Uterus (tissue), 4 donors: ENCODE data around the gene LMX1B. TPM values are rescaled to one million over a fixed set of nuclear protein-coding genes. Genes with fewer than 3 reads are reported as not detected.
"Not testable (repeated sequence)": the region's sequence is repeated elsewhere in the genome, so short reads cannot be mapped to it uniquely, and the experiment has no call there.

ENCODE experiments used
- DNase-seq, 2 donors: peaks; one replicate each; pipeline ENCODE4 v3.0.0-alpha.2; 2019 to 2020
- H3K27ac ChIP-seq, 2 donors: fragments of 200-600 bp; sonication (generic); 1 replicate in 1 of 2; 2 replicates in 1 of 2; pipeline ENCODE4 v1.5.1; 2016 to 2018
- H3K27me3 ChIP-seq, 2 donors: fragments of 200-600 bp; sonication (generic); one replicate each; pipeline ENCODE4 v1.5.1; 2018 to 2019; ENCODE audit warnings: control low read depth in 1 of 2
- H3K36me3 ChIP-seq, 2 donors: fragments of 200-600 bp; sonication (generic); one replicate each; pipeline ENCODE4 v1.5.1; 2019; ENCODE audit warnings: control low read depth in 1 of 2
- H3K4me1 ChIP-seq, 2 donors: fragments of 200-600 bp; sonication (generic); one replicate each; pipeline ENCODE4 v1.5.1; 2018 to 2019; ENCODE audit warnings: control low read depth in 1 of 2
- H3K4me3 ChIP-seq, 2 donors: fragments of 200-600 bp; sonication (generic); 1 replicate in 1 of 2; 2 replicates in 1 of 2; pipeline ENCODE4 v1.5.1; 2018 to 2019; ENCODE audit warnings: mild to moderate bottlenecking in 1 of 2
- H3K9me3 ChIP-seq, 2 donors: fragments of 200-600 bp; sonication (generic); one replicate each; pipeline ENCODE4 v1.5.1; 2019; ENCODE audit warnings: control low read depth in 1 of 2
- CTCF ChIP-seq, 4 experiments: fragments of 200-600 bp in 2 of 4; fragments of 450-650 bp in 2 of 4; sonication (generic) in 2 of 4; IDR thresholded peaks; one replicate each; pipeline ENCODE4 v1.5.1; 2016 to 2019; ENCODE audit warnings: antibody characterized with exemption in 4 of 4, mild to moderate bottlenecking in 2 of 4, moderate library complexity in 1 of 4
- POLR2A ChIP-seq, 2 donors: fragments of 450-650 bp; IDR thresholded peaks; one replicate each; pipeline ENCODE4 v1.6.1; 2016; ENCODE audit warnings: antibody characterized with exemption in 2 of 2, mild to moderate bottlenecking in 1 of 2, moderate library complexity in 1 of 2
- intact Hi-C: fragments of 100-400 bp; cut with DNase I; formaldehyde crosslinking; loops from one replicate; pipeline ENCODE4 v1.15.1; 2023; ENCODE audit warnings: low total_unique reads
- total RNA-seq, 4 donors: library from RNA; depleted of rRNA in 3 of 4; stranded (reverse); fragments of >200 nt in 3 of 4; gene quantifications; one replicate each; pipeline versions ENCODE4 v1.1.0 to v1.2.4, GENCODE V29; 2014 to 2023
- donor health status: DM: yes; HTN: yes; CAD: no.

Gene LMX1B
- total RNA-seq, 4 donors from 2014 or later, result not detected

- DNase-seq, result peak; percentile 69 to 78
- intact Hi-C loops, result loop anchor here (5.0 kb wide), 1 partner anchor 77 kb away; no protein-coding TSS in a partner anchor
Measured at GRCh38 chr9:126704892-126705766, 91.4 kb downstream of the LMX1B start.

GRCh38 chr9:126705767-126706697 lies 92.3 kb downstream of the LMX1B start:
- no peak for TF ChIP-seq POLR2A (IDR thresholded peaks at IDR 0.05)
- peak in 1 of 4 experiments; percentile 5 for TF ChIP-seq CTCF (IDR thresholded peaks at IDR 0.05)
- intact Hi-C loops, result no loop called here
- peak in 1 of 2 donors; percentile 20 for DNase-seq
- Histone ChIP-seq H3K4me1 (peaks cover 0 to 6% of the 10 kb centered on the region in 2 donors), H3K27me3 (no peaks in the 10 kb centered on the region), H3K4me3 (no peak overlapping the region), H3K9me3 (no peaks in the 10 kb centered on the region), H3K27ac (no peak overlapping the region), H3K36me3 (no peaks in the 10 kb centered on the region)

More at GRCh38 chr9:126704892-126705766, 91.4 kb downstream of the LMX1B start:
- H3K4me3 ChIP-seq, result peak overlapping the region in 1 of 2 donors; percentile 12
- H3K27me3 ChIP-seq, result no peaks in the 10 kb centered on the region
- peaks cover 0 to 6% of the 10 kb centered on the region in 2 donors for H3K4me1 ChIP-seq
- H3K36me3 ChIP-seq, result no peaks in the 10 kb centered on the region
- no peak for TF ChIP-seq POLR2A (IDR thresholded peaks at IDR 0.05)
- TF ChIP-seq CTCF (IDR thresholded peaks at IDR 0.05), result peak; percentile 84 to 93 (median 88)
- H3K9me3 ChIP-seq, result no peaks in the 10 kb centered on the region
- H3K27ac ChIP-seq, result no peak overlapping the region

DNA sequence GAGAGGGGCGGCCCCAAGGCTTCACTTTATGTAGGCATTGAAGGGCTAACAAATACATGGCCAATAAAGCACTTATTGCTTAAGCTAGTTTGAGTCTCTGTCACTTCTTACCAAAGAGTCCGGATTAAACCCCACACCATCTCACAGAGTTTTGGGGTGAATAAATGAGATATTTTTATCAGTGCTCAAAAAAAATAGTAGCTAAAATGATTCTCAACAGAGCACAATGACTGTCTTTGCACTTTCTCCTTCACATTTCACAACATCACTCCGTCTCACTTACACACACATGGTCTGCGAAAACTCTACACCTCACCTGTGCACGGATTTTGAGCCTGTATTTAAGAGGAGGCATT lies 92.9 kb downstream of the LMX1B start:
- Histone ChIP-seq H3K27ac (no peak overlapping the region), H3K27me3 (no peaks in the 10 kb centered on the region), H3K9me3 (no peaks in the 10 kb centered on the region), H3K4me1 (peaks cover 0 to 6% of the 10 kb centered on the region in 2 donors), H3K4me3 (no peak overlapping the region), H3K36me3 (no peaks in the 10 kb centered on the region)
- TF ChIP-seq POLR2A (IDR thresholded peaks at IDR 0.05), result no peak
- no peak for TF ChIP-seq CTCF (IDR thresholded peaks at IDR 0.05)
- intact Hi-C loops, result no loop called here
- no peak for DNase-seq

DNA sequence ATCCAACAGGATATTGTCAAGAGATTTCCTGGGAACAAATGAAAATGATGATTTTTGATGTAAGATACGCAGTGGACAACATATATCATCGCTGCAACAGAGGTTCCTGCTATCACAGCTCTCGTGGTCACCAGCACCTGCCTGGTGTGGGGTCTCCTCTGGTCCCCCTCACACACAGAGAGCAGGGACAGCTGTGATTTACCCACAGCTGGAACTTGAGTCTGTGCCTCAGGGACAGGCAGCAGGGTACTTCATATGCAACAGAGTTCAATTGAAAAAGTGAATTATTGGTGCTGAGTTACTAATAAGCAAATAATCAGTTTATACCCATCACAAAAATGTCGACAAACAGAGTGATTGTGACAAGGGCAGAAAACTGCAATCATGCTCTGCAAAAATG lies 93.4 kb downstream of the LMX1B start:
- no peak for DNase-seq
- intact Hi-C loops, result no loop called here
- Histone ChIP-seq H3K27ac (no peak overlapping the region), H3K36me3 (no peaks in the 10 kb centered on the region), H3K9me3 (no peaks in the 10 kb centered on the region), H3K27me3 (no peaks in the 10 kb centered on the region), H3K4me1 (peaks cover 0 to 6% of the 10 kb centered on the region in 2 donors), H3K4me3 (no peak overlapping the region)
- TF ChIP-seq CTCF (IDR thresholded peaks at IDR 0.05) (no peak), POLR2A (IDR thresholded peaks at IDR 0.05) (no peak)

- DNase-seq, result peak in 1 of 2 donors; percentile 1
- intact Hi-C loops, result not testable (repeated sequence)
Measured at GRCh38 chr9:126707712-126708111, 94.0 kb downstream of the LMX1B start.

More at GRCh38 chr9:126707712-126708111, 94.0 kb downstream of the LMX1B start:
- not testable (repeated sequence) for H3K4me3 ChIP-seq, H3K9me3 ChIP-seq, H3K36me3 ChIP-seq, H3K4me1 ChIP-seq, H3K27ac ChIP-seq, H3K27me3 ChIP-seq
